GM12878 (cell line): ENCODE data around the gene PLXNA2. TPM values are rescaled to one million over a fixed set of nuclear protein-coding genes. Genes with fewer than 3 reads are reported as not detected.

Experiments used
- ATAC-seq: fragments of 200-7000 bp; cut with Tn5 transposase; 3 replicates; pipeline ENCODE4 v1.9.1; 2020; ENCODE audit warnings: mild to moderate bottlenecking, moderate library complexity
- BruUV-seq: library from RNA; stranded (reverse); fragments of 400-500 nt; replicated peaks from 2 replicates; lab custom pipeline; 2021; lab: Mats Ljungman, UMichigan
- CTCF ChIA-PET: fragments of 300-600 bp; sonication (Branson Sonifier 250); formaldehyde crosslinking; extraction: SDS; loops from one replicate; lab custom pipeline; 2021; ENCODE audit warnings: inconsistent platforms; lab: Yijun Ruan, JAX
- POLR2A ChIA-PET: fragments of 350-600 bp; formaldehyde crosslinking; extraction: SDS; loops from one replicate; lab custom pipeline; 2021; ENCODE audit warnings: inconsistent platforms; lab: Charles Lee
- RAD21 ChIA-PET: fragments of 300-600 bp; sonication (Branson Sonifier 250); formaldehyde crosslinking; loops from one replicate; lab custom pipeline; 2023; ENCODE audit warnings: antibody characterized with exemption; ENCODE audit not compliant: unreplicated experiment; lab: Charles Lee
- SMC1A ChIA-PET: fragments of 300-600 bp; sonication (Branson Sonifier 250); formaldehyde crosslinking; loops from one replicate; lab custom pipeline; 2023; ENCODE audit not compliant: unreplicated experiment, uncharacterized antibody; lab: Charles Lee
- DNase-seq: peaks from one replicate; pipeline ENCODE4 v3.0.0-alpha.2; 2011; ENCODE audit warnings: low read depth, low spot score
- FAIRE-seq: peaks from 3 replicates; lab custom pipeline; 2011; peaks lifted over from hg19 to GRCh38; lab: Jason Lieb, UNC
- H2AFZ ChIP-seq: 2 replicates; pipeline ENCODE4 v1.6.0; 2011; ENCODE audit warnings: low read depth, low read length, control low read depth; ENCODE audit not compliant: control insufficient read depth
- H3K27ac ChIP-seq: 2 replicates; pipeline ENCODE4 v1.5.1; 2011; ENCODE audit warnings: control low read depth; ENCODE audit not compliant: control insufficient read depth, insufficient read depth
- H3K27me3 ChIP-seq, 2 experiments: replicated peaks in 1 of 2; 2 replicates each; pipeline versions ENCODE4 v1.6.0 to v1.6.1; 2011; ENCODE audit warnings: low read length in 1 of 2; ENCODE audit not compliant: control insufficient read depth in 2 of 2, insufficient read depth in 2 of 2
- H3K36me3 ChIP-seq, 2 experiments: 2 replicates each; pipeline ENCODE4 v1.5.1; 2011; ENCODE audit warnings: low read length in 1 of 2; ENCODE audit not compliant: control insufficient read depth in 2 of 2, insufficient read depth in 2 of 2
- H3K4me1 ChIP-seq: 2 replicates; pipeline ENCODE4 v1.6.1; 2011; ENCODE audit warnings: mild to moderate bottlenecking, low read length, moderate library complexity, mixed read lengths; ENCODE audit not compliant: control insufficient read depth, insufficient read depth
- H3K4me2 ChIP-seq: 2 replicates; pipeline ENCODE4 v1.6.0; 2011; ENCODE audit warnings: control low read depth; ENCODE audit not compliant: control insufficient read depth, insufficient read depth
- H3K4me3 ChIP-seq: fragments of 200-600 bp; sonication (generic); 2 replicates; pipeline ENCODE4 v1.5.1; 2016
- H3K79me2 ChIP-seq: 2 replicates; pipeline ENCODE4 v1.6.0; 2011; ENCODE audit warnings: low read length; ENCODE audit not compliant: control insufficient read depth, insufficient read depth
- H3K9ac ChIP-seq: 2 replicates; pipeline ENCODE4 v1.8.0; 2011; ENCODE audit warnings: low read length, control low read depth, mixed read lengths; ENCODE audit not compliant: control insufficient read depth, insufficient read depth
- H3K9me3 ChIP-seq: replicated peaks from 3 replicates; pipeline ENCODE4 v1.5.1; 2011; ENCODE audit warnings: mild to moderate bottlenecking, low read length; ENCODE audit not compliant: control insufficient read depth, insufficient read depth
- H4K20me1 ChIP-seq: 2 replicates; pipeline ENCODE4 v1.6.0; 2011; ENCODE audit not compliant: control insufficient read depth, insufficient read depth
- ATF3 ChIP-seq: IDR thresholded peaks from 2 replicates; pipeline ENCODE4 v1.6.1; 2011; ENCODE audit warnings: low read depth, mild to moderate bottlenecking, low read length, moderate library complexity, borderline replicate concordance; ENCODE audit errors: extremely low read depth
- BCL3 ChIP-seq: IDR thresholded peaks from 2 replicates; pipeline ENCODE4 v1.6.1; 2011; ENCODE audit warnings: borderline replicate concordance, low read depth, mild to moderate bottlenecking, moderate library complexity, low read length; ENCODE audit not compliant: insufficient read depth, poor library complexity, severe bottlenecking
- CREB1 ChIP-seq: IDR thresholded peaks from 2 replicates; pipeline ENCODE4 v1.6.1; 2012; ENCODE audit warnings: low read depth, mild to moderate bottlenecking, inconsistent platforms
- ETV6 ChIP-seq, 2 experiments: fragments of 450-650 bp in 1 of 2; IDR thresholded peaks in 1 of 2; conservative IDR thresholded peaks in 1 of 2; 2 replicates each; pipeline ENCODE4 v1.6.1; 2014; ENCODE audit warnings: antibody characterized with exemption in 1 of 2, borderline replicate concordance in 1 of 2, low read depth in 1 of 2, mild to moderate bottlenecking in 1 of 2, moderate library complexity in 1 of 2
- GATAD2B ChIP-seq: fragments of 450-650 bp; conservative IDR thresholded peaks from 2 replicates; pipeline ENCODE4 v1.6.1; 2017; ENCODE audit warnings: low read depth, mild to moderate bottlenecking, moderate library complexity
- HDAC2 ChIP-seq: fragments of 200-600 bp; sonication (generic); IDR thresholded peaks from 2 replicates; pipeline ENCODE4 v1.6.1; 2017
- NRF1 ChIP-seq: conservative IDR thresholded peaks from 2 replicates; pipeline ENCODE4 v1.6.1; 2011; ENCODE audit warnings: mild to moderate bottlenecking, low read depth, low read length, improper control_type of control experiment
- PRDM15 ChIP-seq: fragments of 450-650 bp; formaldehyde crosslinking; IDR thresholded peaks from 2 replicates; pipeline ENCODE4 v1.4.0; 2020; ENCODE audit warnings: mild to moderate bottlenecking, moderate library complexity
- RAD51 ChIP-seq: fragments of 450-650 bp; IDR thresholded peaks from 2 replicates; pipeline ENCODE4 v1.6.1; 2016; ENCODE audit warnings: moderate library complexity, mild to moderate bottlenecking, inconsistent platforms
- RCOR1 ChIP-seq: conservative IDR thresholded peaks from 2 replicates; pipeline ENCODE4 v1.6.1; 2012; ENCODE audit warnings: low read depth, low read length, improper control_type of control experiment
- RFX5 ChIP-seq: IDR thresholded peaks from 2 replicates; pipeline ENCODE4 v1.6.1; 2011; ENCODE audit warnings: low read depth, low read length, improper control_type of control experiment
- SMC3 ChIP-seq: IDR thresholded peaks from 2 replicates; pipeline ENCODE4 v1.6.1; 2011; ENCODE audit warnings: low read length, improper control_type of control experiment, borderline replicate concordance
- SP1 ChIP-seq: IDR thresholded peaks from one replicate; pipeline ENCODE4 v1.6.1; 2011; ENCODE audit warnings: low read depth, low read length
- ZNF384 ChIP-seq: IDR thresholded peaks from 2 replicates; pipeline ENCODE4 v1.6.1; 2012; ENCODE audit warnings: low read depth, mild to moderate bottlenecking, low read length, improper control_type of control experiment, borderline replicate concordance
- WGBS: methylation state at CpG from one replicate; pipeline ENCODE4 v1.1.6; 2016; ENCODE audit warnings: low lambda C conversion rate; ENCODE audit not compliant: insufficient replicate concordance, insufficient coverage; ENCODE audit errors: missing lambda C conversion rate; 5-methylcytosine and 5-hydroxymethylcytosine counted together
- in situ Hi-C: fragments of 300-500 bp; cut with MboI; formaldehyde crosslinking; loops from 9 replicates; pipeline ENCODE4 v1.14.3; 2018; ENCODE audit warnings: mixed read lengths
- intact Hi-C: fragments of 100-400 bp; cut with micrococcal nuclease; formaldehyde crosslinking; loops from one replicate; pipeline ENCODE4 v1.14.2; 2022; ENCODE audit not compliant: unreplicated experiment
- polyA plus RNA-seq, 11 experiments: library from polyadenylated mRNA; depleted of rRNA in 4 of 11; unstranded in 6 of 11; stranded (reverse) in 5 of 11; fragments of >200 nt; fragmentation: Nextera tagmentation in 4 of 11; fragmentation: Illumina TruSeq in 1 of 11; extraction: Ambion mirVana in 4 of 11; extraction: Trizol in 1 of 11; gene quantifications; 1 replicate in 1 of 11; 2 replicates in 10 of 11; pipeline versions ENCODE4 v1.2.1 to v1.2.3, GENCODE V29; 2011 to 2016; ENCODE audit warnings: inconsistent platforms in 2 of 11, missing spikeins in 2 of 11, low read depth in 1 of 11
- total RNA-seq, 4 experiments: library from RNA; depleted of rRNA in 3 of 4; stranded (reverse); fragments of >200 nt in 3 of 4; fragmentation: Illumina TruSeq in 1 of 4; extraction: Trizol in 1 of 4; gene quantifications; 2 replicates each; pipeline versions ENCODE4 v1.2.1 to v1.2.3, GENCODE V29; 2013 to 2021

Gene PLXNA2
- total and polyA plus RNA-seq, 10 of the 15 experiments (the other 5 are each of a cell fraction or from before 2014, with no cell fraction given) = under 0.01 to 0.08 (median 0.07) TPM; not detected in 4

GRCh38 chr1:208254862-208255261 lies 10.7 kb upstream of the PLXNA2 start (continued):
- TF ChIP-seq ETV6 (conservative IDR thresholded peaks at IDR 0.05 in 1 of 2, IDR thresholded peaks at IDR 0.05 in 1 of 2; ENCODE audit: borderline replicate concordance in 1 of 2, low read depth in 1 of 2) (no peak), HDAC2 (no peak), BCL3 (no peak)

- ChIA-PET SMC1A (no interaction called here), POLR2A (no interaction called here), CTCF (interaction anchor here (1.0 kb wide), 1 partner anchor 10 kb away, joined by 4 read pairs; no protein-coding TSS in a partner anchor), RAD21 (no interaction called here)
- H3K4me2 ChIP-seq = no peak overlapping the region
- no peaks in the 10 kb centered on the region for H4K20me1 ChIP-seq
- DNase-seq = no peak
- no peaks in the 10 kb centered on the region for H3K36me3 ChIP-seq
- in situ Hi-C loops (no loop called here), intact Hi-C loops (no loop called here)
- no peak overlapping the region for H3K27ac ChIP-seq
- no peak overlapping the region for H3K9ac ChIP-seq
- no peaks in the 10 kb centered on the region; the same call in 2 of the 3 replicates for H3K9me3 ChIP-seq
- no peak overlapping the region for H3K4me3 ChIP-seq
- H3K4me1 ChIP-seq = no peaks in the 10 kb centered on the region
- TF ChIP-seq GATAD2B (no peak), ATF3 (no peak), ZNF384 (no peak), PRDM15 (CRISPR knock-in tag) (no peak), SP1 (no peak), RCOR1 (no peak), HDAC2 (no peak), RFX5 (no peak), RAD51 (no peak), NRF1 (no peak), SMC3 (no peak), BCL3 (no peak), CREB1 (no peak)
- no peak for FAIRE-seq
- H2AFZ ChIP-seq = no peak overlapping the region
- ATAC-seq = no peak
- H3K27me3 ChIP-seq = no peaks in the 10 kb centered on the region; a peak in 4 of 4 replicates
- 0% methylated on average over 1 of the region's 1 CpG for WGBS
- no peaks in the 10 kb centered on the region for H3K79me2 ChIP-seq
- BruUV-seq = no TSS peak
Measured at GRCh38 chr1:208254376-208254775, 10.2 kb upstream of the PLXNA2 start.
